ENCODE data around the gene CSGALNACT2.

GRCh38 chr10:43195557-43195956 lies 57.3 kb downstream of the CSGALNACT2 start:
- TF ChIP-seq CTCF (IDR thresholded peaks at IDR 0.05; ENCODE audit: poor library complexity) (no peak), EZH2phosphoT487 (IDR thresholded peaks at IDR 0.05; ENCODE audit: low read depth, severe bottlenecking, unreplicated experiment) (no peak), EZH2 (IDR thresholded peaks at IDR 0.05; ENCODE audit: borderline replicate concordance) (no peak)
